ENCODE data around the gene MTFR2.
A peak's percentile ranks its signal among the peaks of the same experiment; 100 is the strongest.

MTFR2 gene

GRCh38 chr6:136249811-136250685 lies at the start of gene MTFR2:
Gene MTFR2 (minus strand): TSS chr6:136250311. CDS start chr6:136249099, 1,212 bp downstream.
- DNase-seq (ENCODE audit: low read depth) = peak; percentile 99

- DNase-seq (ENCODE audit: low read depth) = no peak
These were observed 44.5 kb upstream of the MTFR2 start for GRCh38 chr6:136294621-136295020.

GRCh38 chr6:136290410-136291010 lies 40.4 kb upstream of the MTFR2 start:
- peak; percentile 88 for DNase-seq (ENCODE audit: low read depth)

DNA sequence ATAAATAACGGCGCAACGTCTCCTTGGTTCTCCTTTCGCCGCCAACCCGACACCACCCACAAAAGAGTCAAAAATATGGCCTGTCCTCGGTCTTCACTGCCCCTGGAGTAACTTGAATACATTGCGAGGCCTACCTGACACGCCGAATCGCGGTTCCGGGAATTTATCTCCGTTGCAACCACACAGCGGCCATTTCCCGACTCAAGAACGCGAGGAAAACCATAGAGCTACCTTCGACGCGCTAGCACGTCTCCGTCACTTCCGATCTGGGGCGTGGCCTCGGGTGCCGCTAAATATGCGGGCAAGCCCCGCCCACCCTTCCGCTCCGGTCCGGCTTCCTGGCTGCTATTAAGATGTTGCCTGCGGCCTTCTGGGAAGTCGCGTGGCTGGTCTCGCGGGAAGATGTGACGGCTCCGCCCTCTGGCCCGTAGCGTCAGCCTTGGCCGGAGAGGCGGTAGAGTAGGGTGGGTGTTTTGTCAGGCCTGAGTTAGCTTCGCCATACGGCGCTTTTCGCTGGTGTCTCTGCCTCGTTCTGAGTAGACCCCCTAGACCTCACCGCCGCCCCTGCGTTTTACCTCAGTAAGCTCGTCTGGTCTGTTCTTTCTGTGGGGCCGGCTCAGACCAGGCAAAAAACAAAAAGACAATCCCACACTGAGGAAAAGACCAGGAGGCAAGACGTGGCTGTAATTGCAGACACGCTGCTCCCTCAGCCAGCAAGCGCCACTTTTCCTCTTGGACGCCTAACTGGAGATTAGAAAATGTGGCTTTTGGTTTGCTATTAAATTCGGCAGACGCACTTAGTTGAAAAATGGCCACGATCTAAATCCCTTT lies 39.7 kb upstream of the MTFR2 start, which contains the start of gene BCLAF1:
Gene BCLAF1 (minus strand): TSS at position 268 of the 831 bp plus-strand sequence. CDS start 9,980 bp downstream, outside the sequence.
- peak; percentile 99 for DNase-seq (ENCODE audit: low read depth)

DNA sequence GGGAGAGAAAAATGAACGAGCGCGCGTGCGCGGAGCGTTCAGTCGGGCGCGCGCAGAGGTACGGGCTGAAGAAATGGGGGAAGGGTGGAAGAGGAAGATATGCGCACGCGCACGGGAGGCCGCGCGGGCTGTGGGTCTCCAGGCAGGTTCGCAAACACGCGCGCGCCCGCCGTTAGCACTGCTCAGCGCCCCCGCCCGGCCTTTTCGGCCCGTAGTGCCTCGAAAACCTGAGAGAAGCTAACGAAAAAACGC lies 39.1 kb upstream of the MTFR2 start:
- DNase-seq (ENCODE audit: low read depth) = peak; percentile 85

DNA sequence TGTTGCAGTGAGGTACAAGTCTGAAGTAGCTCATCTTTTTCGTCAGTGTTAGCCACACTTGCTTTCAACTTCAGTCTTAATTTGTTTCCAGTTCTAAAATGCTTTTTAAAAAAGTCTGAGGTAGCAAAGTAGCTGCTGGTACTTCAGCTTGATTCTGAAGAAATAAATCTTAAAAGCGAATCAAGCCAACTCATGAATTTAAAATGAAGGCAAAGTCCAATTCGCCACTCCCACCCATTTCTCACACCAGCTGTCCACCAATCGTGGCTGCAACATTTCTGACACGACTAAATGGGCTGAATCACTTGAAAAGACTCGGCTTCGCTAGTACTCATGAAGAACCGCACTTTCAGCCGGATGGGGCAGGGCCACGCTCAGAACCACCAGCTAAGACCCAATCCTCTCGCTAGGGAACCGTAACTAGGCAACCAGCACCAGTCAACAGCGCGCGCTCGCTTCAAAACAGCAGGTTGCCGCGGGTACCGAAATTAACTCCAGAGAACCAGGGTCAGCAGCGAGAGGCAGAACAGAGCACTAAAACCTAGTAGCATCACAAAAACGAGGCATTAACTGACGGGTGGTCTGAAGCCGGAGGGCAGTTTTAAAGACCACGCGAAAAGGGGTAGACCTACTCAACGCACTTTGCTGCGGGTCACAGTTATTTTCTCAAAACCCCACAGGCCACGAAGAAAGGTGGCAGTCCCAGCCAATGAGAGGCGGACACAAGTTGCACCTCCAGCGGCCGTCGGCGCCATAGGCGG lies 38.6 kb upstream of the MTFR2 start:
- DNase-seq (ENCODE audit: low read depth) = peak; percentile 98

- peak; percentile 68 for DNase-seq (ENCODE audit: low read depth)
These were observed 34.8 kb upstream of the MTFR2 start for GRCh38 chr6:136284909-136285308.

DNA sequence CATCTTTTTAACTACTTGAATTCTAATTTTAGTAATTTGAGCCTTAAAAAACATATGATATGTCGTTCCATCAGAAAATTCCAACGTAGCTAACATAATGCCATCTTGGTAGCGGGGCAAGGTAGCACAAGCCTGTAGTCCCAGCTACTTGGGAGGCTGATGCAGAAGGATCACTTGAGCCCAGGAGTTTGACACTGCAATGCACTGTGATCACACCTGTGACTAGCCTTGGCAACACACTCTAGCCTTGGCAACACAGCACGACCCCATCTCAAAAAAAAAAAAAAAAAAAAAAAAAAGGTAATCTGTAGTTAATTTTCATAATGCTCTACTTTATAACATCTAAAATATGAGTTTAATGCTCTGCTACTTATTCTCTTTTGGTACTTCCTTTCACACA lies 32.8 kb upstream of the MTFR2 start:
- no peak for DNase-seq (ENCODE audit: low read depth)

DNA sequence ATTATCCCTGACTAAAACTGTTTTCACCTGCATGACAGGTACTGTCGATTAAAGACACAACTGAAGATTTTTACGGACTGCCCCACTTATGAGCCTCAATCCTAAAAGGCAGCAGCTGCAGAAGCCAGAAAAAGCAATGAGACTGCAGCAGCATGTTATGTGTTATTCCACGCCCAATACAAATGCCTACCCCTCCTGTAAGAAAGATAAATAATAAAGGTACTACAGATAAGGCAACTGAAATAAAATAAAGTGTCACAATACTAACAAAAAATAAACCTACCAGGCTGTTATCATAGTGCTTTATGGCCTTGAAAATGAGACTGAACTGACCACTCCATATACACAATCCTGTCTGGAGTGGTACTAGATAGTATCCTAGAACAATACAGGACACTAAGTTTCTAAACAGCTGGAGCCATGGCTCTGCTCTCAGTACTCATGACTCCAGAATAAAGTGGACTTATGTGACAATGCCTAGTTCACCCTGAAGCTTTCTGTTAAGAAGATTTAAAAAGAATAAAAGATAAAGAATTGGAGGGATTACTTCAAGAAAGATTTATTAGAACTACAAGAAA lies 30.0 kb upstream of the MTFR2 start:
- no peak for DNase-seq (ENCODE audit: low read depth)

- DNase-seq (ENCODE audit: low read depth) = no peak
These were observed 24.0 kb upstream of the MTFR2 start for GRCh38 chr6:136274062-136274461.

GRCh38 chr6:136265101-136265500 lies 15.0 kb upstream of the MTFR2 start:
- no peak for DNase-seq (ENCODE audit: low read depth)

DNA sequence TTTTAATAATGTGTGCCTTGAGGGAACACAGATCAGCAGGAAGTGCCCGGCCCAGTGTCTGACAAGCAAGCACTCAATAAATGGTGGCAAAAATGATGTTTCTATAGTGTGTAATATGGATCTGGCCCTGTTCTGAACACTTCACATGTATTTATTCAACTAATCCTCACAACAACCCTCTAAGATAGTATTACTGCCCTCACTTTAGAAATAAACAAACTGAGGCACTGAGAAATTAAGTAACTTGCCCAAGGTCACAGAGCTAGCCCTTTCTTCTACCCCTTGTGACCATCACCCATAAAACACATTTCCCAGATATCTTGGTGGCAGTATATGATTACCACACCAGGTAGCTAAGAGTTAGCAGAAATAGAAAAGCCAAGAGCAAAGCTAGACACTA lies 12.8 kb upstream of the MTFR2 start:
- DNase-seq (ENCODE audit: low read depth) = no peak

DNA sequence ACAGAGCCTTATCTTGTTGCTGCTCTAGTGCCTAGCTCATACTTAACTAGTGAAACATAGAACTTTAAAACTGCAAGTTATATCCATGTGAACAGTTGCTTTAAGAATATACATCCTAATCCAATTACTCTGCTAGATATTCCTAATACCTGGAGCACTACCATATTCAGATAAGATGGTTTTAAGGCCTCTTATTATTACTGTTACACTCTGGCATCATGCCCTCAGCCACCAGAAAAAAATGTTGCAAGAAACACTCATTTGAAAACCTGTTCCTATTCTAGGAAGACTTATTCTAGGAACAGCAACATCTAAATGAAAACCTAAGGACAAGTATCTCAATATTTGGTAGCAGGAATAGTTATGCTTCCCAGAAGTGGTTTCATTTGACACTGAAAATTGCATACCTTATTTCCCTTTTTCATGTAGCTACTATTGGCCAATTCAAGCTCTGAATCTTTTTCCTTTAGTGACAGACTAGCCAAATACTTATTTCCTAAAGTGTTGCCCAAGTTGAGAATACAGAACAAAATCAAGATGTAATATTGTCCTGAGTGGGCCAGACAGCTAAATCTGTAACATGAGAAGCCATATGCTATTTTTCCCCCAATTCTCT lies 4.8 kb upstream of the MTFR2 start:
- no peak for DNase-seq (ENCODE audit: low read depth)

- no peak for DNase-seq (ENCODE audit: low read depth)
These were observed 3.6 kb upstream of the MTFR2 start for GRCh38 chr6:136253734-136254133.

- no peak for DNase-seq (ENCODE audit: low read depth)
These were observed 2.3 kb upstream of the MTFR2 start for GRCh38 chr6:136252441-136252840.

DNA sequence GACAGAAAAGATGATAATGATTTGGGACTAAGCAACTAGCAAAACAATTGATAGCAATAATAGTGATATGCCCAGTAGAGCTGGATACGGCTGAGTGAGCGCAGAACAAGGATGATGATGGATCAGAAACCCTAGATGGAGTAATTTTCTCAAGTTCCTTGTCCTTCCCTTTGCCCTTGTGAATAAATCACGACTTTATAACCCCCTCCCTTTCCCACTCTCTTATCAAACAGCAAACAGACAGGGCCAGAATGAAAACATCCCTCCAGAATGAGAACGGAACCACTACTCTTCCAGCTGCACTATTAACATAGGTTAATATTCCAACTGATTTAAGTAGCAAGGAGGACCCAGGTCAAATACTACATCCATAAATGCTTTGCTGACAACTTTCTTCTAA lies 1.3 kb upstream of the MTFR2 start:
- no peak for DNase-seq (ENCODE audit: low read depth)

- DNase-seq (ENCODE audit: low read depth) = no peak
These were observed 536 bp upstream of the MTFR2 start for GRCh38 chr6:136250686-136251008.

DNA sequence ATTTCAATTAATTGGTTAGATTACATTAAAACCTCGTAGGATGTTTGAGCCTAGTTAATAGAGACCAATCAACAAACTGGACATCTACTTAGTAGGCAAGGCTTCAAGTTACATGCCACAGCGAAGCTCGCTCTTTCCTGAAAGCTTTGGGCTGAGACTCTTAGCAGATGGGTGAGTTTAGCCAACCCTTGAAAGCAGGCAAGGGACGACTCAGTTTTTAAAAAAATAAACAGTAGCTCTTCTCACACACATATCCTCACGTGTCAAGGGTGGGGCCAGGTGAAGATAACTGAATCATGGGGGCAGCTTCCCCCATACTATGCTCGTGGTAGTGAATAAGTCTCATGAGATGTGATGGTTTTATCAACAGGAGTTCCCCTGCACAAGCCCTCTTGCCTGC lies 775 bp downstream of the MTFR2 start:
- DNase-seq (ENCODE audit: low read depth) = peak; percentile 57

DNA sequence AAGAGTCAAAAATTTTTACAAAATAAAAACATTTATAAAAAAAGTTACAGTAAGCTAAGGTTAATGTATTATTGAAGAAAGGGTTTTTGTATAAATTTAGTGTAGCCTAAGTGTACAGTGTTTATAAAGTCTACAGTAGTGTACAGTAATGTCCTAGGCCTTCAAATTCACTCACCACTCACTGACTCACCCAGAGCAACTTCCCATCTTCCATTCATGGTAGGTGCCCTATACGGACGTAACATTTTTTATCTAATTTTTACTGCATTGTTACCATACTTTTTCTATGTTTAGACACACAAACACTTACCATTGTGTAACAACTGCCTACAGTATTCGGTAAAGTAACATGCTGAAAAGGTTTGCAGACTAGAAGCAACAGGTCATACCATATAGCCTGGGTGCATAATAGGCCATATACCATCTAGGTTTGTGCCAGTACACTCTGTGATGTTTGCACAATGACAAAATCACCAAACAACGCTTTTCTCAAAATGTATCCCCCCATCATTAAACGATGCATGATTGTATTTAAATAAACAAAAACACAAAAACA lies 6.0 kb downstream of the MTFR2 start:
- DNase-seq (ENCODE audit: low read depth) = peak; percentile 76

DNA sequence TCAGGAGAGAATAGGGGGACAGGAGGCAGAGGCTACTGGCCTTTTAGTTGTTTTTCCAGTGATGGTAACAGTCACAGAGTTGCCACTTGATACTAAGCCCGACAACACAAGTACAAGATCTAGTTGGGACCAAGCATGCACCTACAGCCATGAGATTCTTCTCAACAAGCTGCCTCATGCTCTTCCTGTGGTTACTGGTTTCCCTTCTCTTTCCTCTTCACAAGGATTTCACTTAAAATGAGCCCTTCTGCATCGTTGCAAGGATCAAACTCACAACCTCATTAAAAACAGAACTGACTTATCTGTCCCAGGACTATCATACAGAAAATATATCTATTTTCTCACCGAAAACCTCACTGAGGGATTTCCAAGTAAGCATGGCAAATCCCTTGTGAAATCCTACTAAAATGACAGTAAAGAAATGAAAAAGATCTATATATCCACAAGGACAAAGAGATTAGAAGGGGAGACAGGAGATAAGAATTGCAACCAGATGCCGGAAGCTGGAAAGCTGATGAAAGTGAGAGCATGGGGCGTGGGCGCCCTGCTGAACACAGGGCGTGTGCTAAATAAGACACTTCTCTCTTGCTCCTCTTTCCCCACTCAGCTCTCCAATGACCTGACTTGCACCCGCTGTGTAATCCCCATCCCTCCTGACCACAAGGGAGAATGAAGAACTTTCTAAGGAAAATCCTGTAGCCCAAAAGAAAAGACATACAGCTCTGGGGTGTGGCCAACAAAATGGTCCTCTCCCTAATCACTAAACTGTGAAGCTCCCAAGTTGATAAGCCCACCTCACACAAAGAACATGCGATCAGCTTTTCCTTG lies 13.4 kb downstream of the MTFR2 start:
- peak; percentile 50 for DNase-seq (ENCODE audit: low read depth)

All from iris pigment epithelial cell (primary cell).